TTC549 (cell line): ENCODE results near the gene DELE1.
"Not testable (repeated sequence)": the region's sequence is repeated elsewhere in the genome, so short reads cannot be mapped to it uniquely, and the experiment has no call there.

Experiments
- FAIRE-seq: peaks from 2 replicates; lab custom pipeline; 2012; peaks lifted over from hg19 to GRCh38; lab: Jason Lieb, UNC

DELE1 gene

DNA sequence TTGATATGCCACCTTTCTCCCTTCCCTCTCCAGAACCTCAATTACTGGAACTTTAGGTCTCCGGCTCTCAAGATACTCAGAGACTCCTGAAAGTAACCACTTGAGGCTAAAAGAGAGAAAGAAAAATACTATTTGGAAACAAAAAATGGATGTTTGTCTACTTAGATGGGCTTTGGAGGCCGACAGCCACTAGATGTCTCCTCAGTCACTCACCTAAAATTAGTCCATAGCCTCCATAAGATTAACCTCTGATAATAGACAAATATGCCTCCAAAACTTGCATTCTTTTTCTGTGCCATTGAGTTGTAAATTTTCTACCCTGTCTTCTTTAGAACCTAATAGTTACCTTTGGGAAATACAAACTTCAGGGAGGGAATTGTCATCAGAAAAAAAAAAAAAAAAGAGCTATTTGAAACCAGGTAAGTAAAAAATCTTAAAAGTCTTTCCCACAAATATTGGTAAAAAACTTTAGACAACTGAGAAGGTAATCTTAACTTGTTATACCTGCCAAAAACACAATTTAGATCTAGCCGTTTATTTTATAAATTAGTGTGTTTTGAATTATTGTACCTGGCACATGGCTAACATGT, 34.3 kb upstream of the DELE1 start:
- FAIRE-seq, result no peak

DNA sequence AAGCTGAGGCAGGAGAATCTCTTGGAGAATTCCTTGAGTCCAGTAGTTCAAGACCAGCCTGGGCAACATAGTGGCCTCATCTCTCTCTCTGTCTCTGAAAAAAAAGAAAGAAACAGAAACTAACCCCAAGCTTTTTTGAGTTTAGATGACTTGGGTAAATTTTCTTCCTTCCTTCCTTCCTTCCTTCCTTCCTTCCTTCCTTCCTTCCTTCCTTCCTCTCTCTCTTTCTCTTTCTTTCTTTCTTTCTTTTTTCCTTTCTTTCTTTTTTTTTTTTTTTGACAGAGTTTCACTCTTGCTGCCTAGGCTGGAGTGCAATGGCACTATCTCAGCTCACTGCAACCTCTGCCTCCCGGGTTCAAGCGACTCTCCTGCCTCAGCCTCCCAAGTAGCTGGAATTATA, 33.2 kb upstream of the DELE1 start:
- FAIRE-seq, result not testable (repeated sequence)

- no peak for FAIRE-seq
Measured at GRCh38 chr5:141897425-141897824, 26.2 kb upstream of the DELE1 start.

GRCh38 chr5:141898448-141899049, 25.1 kb upstream of the DELE1 start:
- no peak for FAIRE-seq

- no peak for FAIRE-seq
Measured at GRCh38 chr5:141902015-141902814, 21.5 kb upstream of the DELE1 start.

DNA sequence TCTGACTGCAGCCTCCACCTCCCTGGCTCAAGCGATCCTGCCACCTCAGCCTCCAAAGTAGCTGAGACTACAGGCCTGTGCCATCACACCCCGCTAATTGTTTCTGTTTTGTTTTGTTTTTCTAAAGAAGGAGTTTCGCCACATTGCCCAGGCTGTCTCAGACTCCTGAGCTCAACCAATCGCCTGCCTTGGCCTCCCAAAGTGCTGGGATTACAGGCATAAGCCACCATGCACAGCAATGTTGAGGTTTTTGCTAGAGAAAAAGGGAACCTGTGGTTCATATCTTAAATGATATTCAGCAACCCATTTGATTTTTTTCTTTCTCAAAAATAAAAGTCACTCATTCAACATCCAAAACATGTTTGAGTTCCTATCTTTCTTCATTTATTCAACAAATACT, 20.4 kb upstream of the DELE1 start:
- FAIRE-seq, result no peak

DNA sequence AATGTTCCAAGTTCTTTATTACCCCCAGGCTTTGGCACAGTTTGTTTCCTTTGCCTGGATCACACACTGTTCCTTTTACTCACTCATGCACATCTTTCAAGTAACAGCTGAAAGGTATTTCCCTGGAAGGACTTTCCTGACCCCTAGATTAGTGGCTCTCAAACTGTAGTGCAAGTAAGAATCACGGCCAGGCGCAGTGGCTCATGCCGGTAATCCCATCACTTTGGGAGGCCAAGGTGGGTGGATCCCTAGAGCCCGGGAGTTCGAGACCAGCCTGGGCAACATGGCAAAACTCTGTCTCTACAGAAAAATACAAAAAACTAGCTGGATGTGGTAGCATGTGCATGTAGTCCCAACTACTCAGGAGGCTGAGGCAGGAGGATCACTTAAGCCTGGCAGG, 19.1 kb upstream of the DELE1 start:
- FAIRE-seq, result no peak

DNA sequence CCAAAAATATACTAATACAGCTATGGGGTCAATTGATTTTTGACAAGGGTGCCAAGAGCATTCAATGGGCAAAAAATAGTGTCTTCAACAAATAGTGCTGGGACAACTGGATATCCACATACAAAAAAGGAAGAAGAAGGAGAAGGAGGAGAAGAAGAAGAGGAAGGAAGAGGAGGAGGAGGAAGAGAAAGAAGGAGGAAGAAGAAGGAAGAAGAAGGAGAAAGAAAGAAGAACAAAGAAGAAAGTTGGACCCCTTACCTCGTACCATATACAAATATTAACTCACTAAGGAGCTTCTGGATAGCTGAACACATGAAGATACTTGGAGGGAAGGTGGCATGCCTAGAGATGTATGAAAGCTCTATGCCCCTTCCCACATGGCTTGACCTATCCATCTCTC, 17.2 kb upstream of the DELE1 start:
- no peak for FAIRE-seq

- no peak for FAIRE-seq
Measured at GRCh38 chr5:141906972-141907371, 16.7 kb upstream of the DELE1 start.

GRCh38 chr5:141908796-141909195, 14.9 kb upstream of the DELE1 start:
- FAIRE-seq, result no peak

DNA sequence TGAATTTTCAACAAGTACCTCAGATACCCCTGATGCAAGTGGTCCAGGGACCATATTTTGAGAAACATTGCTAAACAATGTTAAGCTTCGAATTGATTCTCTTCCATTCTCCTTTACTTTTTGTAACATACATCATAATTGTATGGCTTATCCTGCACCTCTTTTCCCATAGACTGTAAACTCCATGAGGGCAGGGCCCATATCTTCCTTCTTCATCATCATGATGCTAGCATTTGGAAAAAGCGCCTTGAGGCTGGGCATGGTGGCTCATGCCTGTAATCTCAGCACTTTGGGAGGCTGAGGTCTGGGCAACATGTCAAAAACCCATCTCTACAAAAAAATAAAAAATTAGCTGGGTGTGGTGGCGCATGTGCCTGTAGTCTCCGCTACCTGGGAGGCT, 14.5 kb upstream of the DELE1 start:
- FAIRE-seq, result no peak

DNA sequence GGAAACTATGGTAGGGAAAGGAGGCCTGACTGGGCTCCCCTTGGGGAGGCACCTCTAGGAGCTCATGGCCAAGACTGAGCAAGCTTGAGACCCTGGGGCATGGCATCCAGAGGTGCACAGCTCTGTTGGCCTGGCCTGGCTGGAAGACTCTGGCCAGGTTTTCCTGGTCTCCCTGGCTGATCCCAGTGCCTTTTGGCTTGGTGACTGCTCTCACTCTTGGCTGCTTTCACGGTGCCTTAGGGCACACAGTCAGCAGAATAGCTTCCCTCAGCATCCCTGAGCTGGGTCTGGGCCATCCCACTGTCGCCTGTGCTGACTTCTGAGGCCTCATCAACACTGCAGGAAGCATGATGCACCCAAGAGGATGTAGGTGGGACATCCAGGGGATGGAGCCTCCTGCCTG, 13.4 kb upstream of the DELE1 start:
- FAIRE-seq, result no peak

DNA sequence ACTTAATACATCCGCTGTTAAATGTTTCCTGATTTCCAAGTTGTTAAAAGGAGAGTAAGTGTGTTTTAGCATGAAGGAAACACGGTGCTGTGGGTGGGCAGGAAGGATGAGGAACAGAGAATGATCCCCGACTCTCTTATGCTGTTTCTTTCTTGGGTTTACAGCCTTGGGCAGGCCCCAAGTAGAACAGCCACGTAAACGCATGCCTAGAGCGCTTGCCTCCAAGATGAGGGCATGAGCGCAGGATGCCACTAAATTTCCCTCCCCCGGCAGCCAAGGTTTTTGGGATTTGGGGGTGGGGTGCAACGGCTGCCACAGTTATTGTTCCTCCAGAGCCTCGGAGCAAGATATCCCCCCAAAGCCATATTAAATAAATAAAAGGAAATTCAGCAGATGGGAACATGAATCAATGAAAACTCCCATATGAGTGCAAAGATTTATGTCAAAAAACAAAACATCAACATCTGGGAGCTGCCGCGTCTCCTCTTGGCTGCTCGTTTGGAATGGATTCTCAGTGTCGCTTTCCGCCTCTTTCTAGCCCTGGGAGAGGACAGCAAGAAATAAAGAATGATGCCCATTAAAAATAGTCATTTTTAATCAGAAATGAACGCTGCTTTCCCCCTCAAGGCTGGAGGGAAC, 10.0 kb upstream of the DELE1 start:
- no peak for FAIRE-seq

DNA sequence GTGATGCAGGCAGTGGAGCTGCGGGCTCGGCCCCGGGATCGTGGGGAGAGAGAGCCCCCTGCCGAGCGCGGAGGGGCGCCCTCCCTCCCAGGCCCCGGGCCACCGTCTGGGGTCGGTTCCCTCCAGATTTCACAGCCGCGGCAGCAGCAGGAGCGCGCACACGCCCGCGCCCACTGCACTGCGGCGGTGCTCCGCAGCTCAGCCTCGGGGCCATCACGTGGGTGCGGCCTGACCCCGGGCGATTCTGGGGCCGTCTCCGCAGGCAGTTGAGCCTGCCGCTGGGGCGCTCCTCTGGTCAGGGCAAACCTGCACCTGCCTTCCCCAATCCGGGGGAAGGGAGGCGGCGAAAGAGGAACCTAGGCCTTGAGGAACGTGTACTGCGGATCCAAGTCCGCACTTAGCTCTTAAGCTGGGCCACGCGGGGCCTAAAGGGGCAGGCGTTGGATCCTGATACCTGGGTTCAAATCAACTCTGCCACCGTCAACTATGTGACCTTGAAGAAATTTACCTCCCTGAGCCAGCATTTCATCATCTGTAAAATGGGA, 9.4 kb upstream of the DELE1 start:
- no peak for FAIRE-seq

DNA sequence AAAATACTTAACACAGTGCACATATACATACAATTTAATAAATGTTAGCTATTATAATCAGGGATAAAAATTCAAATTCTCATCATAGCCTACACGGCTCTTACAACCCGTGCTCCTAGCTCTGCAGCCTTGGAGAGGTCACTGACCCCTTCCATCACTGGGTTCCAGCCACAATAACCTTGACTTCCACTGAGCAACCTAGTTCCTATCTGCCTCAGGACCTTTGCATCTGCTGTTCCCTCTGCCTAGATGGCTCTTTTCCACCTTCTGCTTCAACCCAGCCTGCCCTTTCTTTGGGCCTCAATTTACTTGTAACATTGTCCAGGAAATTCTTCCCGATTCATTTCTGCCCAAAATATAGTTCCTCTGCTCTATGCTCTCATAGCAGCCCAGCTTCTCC, 8.9 kb upstream of the DELE1 start:
- FAIRE-seq, result no peak

- no peak for FAIRE-seq
Measured at GRCh38 chr5:141915881-141916336, 7.8 kb upstream of the DELE1 start.

GRCh38 chr5:141916522-141916921, 7.1 kb upstream of the DELE1 start:
- FAIRE-seq, result no peak

- FAIRE-seq, result no peak
Measured at GRCh38 chr5:141917760-141918159, 5.9 kb upstream of the DELE1 start.

DNA sequence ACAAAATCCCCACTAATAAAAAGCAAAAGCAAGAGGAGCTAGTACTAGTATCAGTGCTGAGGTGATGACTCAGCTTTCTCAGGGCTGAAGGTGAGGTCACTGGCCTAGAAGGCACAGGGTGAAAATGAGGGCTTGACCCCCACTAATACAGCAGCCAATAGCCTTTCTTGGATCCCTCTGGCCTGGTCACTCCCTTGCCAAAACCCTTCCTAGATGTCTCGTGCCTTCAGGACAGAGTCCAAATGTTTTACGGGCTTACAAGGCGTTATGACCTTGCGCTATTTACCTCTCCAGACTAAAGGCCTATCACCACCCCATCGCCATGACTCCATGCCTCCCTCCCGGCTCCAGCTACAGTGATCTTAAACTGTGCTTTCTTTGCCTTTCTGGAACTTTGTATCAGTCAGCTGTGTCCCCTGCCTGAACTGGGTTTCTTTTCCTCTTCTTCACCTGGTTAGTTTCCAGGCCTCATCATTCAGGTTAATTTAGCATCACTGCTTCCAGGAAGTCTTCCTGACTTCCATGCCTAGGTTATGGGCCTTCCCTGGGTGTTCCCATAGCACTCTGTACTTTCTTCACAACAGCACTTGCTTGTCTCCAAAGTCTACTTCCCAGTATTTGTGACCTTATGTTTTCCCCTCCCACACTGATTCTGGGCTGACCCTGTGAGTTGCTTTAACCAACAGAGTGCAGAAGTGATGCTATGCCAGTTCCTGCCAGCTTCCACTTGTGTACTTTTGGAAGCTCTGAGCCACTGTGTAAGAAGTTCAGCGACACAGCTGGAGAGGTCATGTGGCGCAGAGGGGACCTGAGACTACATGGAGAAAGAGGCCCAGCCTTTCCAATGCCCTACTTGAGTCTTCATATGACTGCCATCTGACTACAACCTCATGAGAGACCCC, 4.2 kb upstream of the DELE1 start:
- FAIRE-seq, result no peak

DNA sequence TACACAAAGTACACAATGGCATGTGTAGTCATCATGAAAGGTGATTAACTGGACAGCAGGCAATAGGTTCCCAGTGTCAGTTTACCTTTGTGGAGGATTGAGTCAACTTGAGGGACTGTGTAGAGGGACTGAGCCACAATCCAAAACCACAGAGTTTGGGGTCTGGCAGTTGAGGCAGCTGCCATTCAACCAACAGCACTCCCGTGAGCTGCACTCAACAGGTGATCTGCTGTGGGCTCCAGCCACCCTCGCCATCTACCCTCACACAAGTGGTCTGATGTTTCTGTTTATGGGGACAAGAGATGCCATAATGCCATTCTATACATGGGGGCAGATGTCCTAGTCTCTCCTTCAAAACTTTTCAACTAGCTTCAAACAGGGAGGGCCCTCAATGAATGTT, 2.9 kb upstream of the DELE1 start:
- no peak for FAIRE-seq

DNA sequence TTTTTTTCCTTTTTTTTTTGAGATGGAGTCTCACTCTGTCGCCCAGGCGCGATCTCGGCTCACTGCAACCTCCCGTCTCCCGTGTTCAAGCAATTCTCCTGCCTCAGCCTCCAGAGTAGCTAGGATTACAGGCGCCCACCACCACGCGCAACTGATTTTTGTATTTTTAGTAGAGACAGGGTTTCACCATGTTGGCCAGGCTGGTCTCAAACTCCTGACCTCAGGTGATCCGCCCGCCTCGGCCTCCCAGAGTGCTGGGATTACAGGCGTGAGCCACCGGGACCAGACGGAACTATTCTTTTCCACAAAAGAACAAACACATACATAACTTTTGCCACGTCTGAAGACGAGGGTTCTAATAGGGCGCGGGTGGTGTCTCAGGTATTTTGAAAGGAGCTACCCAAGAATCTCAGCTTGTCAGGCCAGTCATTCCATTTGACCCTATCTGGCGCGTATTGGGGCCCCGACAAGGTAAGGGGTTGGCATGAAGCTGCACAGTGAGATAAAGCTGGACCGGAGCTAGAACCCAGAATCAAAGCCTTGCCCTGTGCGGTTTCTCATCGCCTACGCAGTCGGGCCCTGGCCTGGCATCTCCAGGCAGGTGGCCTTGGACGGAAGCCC, 734 bp upstream of the DELE1 start:
- FAIRE-seq, result not testable (repeated sequence)
